Stimulated activated CD4-positive, alpha-beta T cell treated with anti-CD3 and anti-CD28 coated beads, Interleukin-2, amount 100 ng/mL, for 24 hours (primary cell): ENCODE results near the gene UQCR10.

Experiments
- DNase-seq, 2 donors: peaks; one replicate each; pipeline ENCODE4 v3.0.0-alpha.2; 2020

Gene UQCR10

GRCh38 chr22:29767171-29768051 is at the start of gene UQCR10:
Gene UQCR10, plus strand, starts transcription at chr22:29767369. Its CDS starts 30 bp downstream, at chr22:29767399.
- peak; percentile 94 for DNase-seq

GRCh38 chr22:29717789-29718188 is 49.4 kb upstream of the UQCR10 start:
- DNase-seq: no peak

- no peak for DNase-seq
These were observed 47.9 kb upstream of the UQCR10 start for GRCh38 chr22:29718949-29719898.

GRCh38 chr22:29719899-29720645 is 47.1 kb upstream of the UQCR10 start, which contains the start of gene CABP7:
Gene CABP7, plus strand, starts transcription at chr22:29720003. Its CDS starts 422 bp downstream, at chr22:29720425.
- DNase-seq: peak in 1 of 2 donors; percentile 21

DNA sequence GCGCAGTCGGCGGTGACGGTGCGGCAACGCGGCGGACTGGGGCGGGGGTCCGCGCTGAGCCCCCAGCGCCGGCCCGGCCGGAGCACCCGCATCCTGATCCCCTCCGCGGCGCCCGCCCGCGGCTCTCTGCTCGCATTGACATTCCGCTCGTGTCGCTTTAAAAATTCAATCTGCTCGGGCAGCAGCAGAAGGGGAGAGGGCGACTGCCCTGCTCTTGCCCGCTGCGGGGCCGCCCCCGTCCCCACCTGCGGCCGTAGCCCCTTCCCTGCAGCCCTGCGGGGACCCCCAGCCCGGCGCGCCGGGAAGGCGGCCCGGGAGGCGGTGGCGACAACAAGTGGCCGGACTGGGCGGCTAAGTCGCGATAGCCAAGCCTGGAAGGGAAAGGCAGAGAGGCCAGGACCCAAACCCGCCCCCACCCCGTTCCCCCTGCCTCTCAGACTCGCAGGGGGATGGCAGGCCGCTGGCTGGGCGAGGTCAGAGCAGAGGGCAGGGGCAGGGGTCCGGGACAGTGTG is 46.3 kb upstream of the UQCR10 start:
- no peak for DNase-seq

DNA sequence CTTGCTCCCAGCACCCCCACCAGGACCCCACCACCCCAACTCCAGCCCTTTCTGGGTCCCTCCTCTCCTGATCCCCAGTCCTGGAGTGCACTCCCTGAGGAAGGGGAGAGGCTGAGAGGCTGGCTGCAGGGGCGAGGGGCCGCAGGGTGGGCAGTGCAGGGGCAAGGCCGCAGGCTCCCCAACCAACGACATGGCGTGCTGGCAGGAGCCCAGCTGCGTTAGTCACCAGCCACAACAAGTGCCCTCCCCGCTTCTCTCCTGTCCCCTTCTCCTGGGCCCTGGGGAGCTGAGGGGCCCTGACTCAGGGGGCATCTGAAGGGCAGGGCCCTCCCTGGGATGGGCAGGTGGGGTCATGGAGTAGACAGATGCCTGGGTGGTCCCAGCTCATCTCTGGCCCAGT is 45.0 kb upstream of the UQCR10 start:
- no peak for DNase-seq

DNA sequence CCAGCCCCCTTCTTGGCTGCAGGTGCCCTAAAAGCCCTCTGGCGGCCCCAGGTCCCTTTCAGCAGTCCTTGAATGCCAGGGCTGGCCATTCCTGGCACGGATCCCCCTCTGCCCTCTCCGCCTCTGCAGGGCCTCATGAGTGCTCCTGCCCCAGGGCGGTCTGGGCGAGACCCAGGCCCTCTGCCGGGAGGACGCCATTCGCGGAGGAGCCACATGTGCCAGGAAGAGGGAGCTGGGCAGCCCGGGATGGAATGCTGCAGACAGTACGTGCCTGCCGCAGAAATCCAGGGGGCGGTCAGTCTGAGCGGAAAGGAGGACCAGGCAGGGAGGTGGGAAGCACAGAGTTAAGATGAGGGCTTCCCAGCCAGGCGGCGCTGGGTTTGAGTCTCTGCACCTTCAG is 44.6 kb upstream of the UQCR10 start:
- no peak for DNase-seq

- no peak for DNase-seq
These were observed 43.4 kb upstream of the UQCR10 start for GRCh38 chr22:29723766-29724165.

DNA sequence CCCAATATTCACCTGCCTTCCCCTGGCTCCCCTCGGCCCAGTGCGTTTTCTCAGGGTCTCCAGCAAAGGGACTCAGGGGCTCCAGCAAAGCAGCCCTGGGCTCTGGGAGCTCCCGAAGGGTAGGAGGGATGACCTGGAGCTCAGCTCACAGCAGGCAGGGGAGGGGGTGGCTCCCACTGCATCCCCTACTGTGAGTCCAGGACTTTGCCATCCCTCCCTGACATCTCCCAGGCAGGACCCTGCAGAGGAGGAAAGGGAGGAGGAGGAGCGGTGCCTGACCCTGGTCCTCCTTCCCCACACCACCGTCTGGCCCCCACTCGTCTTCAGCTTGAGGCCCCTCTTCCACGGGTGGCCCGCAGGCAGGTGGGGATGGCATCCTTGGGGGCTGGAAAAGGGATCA is 42.3 kb upstream of the UQCR10 start:
- no peak for DNase-seq

DNA sequence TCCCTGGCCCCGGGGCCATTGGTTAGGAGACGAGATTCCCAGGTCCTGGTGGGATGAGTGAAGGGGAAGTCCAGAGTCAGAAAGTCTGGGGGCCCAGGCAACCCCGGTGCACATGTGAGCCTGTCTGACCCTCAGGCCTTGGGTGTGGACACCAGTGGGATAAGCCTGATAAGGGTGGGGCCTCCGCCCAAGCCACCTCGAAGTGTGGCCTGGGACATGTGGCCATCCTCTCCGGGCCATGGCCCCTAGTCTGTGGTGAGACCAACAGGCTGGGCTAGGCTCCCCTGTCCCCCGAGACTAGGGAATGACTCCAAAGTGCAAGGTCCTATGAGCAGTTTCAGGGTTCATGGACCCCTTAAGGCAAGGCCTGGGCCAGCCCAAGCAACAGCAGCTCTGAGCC is 41.1 kb upstream of the UQCR10 start:
- no peak for DNase-seq

GRCh38 chr22:29726512-29727130 is 40.5 kb upstream of the UQCR10 start:
- no peak for DNase-seq

DNA sequence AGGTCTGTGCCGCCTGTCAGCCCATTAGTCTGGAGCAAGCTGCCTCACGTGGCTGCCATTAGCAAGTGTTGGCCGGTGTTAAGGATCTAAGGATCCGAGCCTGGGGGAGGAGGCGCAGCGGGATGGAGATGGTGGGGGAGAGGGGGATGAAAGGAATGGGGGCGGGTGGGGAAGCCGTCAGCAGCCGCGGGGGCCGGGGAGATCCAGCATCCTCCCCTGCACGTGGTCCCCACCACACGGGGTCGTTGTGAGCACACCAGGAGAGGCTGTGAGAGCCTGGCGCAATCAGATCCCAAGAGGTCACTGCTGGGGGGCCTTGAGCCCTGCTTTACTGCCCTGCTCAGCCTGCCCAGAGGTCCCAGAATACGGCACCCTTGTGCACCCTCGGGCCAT is 40.0 kb upstream of the UQCR10 start:
- peak in 1 of 2 donors; percentile 36 for DNase-seq

- no peak for DNase-seq
These were observed 38.0 kb upstream of the UQCR10 start for GRCh38 chr22:29729161-29729560.

DNA sequence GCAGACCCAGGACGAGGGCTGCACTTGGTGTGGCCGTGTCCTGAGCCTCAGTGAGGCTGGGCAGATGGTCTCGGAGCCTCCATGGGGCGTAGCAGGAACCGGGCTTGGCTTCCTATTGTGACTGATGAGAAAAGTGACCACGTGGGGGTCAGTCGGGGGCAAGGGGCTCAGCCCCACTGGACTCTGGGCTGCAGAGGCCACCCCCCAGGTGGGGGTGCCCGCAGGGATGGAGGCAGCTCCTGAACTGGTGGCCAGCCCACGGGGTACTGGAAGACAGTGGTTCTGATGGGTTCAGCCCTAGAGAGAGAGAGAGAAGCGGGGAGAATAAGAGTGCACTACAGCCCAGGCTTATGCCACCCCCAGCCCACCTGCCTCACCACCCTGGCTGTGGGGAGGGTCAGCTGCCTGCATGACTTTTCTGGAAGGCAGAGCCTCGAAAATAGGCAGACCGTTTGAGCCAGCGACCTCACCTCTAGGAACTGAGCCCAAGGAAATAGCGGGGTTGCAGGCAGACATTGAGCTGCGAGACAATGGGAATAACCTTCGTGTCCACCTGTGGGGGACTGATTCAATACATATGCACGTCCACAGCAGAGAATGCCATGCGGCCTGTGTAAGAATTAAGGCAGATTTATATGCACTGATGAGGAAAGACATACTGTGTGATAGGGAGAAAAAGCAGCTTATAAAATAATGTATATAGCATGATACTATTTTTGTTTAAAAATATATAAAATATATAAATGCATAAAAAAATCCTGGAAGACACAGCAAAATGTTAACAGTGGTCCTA is 35.9 kb upstream of the UQCR10 start:
- no peak for DNase-seq

- no peak for DNase-seq
These were observed 34.3 kb upstream of the UQCR10 start for GRCh38 chr22:29732883-29733282.

DNA sequence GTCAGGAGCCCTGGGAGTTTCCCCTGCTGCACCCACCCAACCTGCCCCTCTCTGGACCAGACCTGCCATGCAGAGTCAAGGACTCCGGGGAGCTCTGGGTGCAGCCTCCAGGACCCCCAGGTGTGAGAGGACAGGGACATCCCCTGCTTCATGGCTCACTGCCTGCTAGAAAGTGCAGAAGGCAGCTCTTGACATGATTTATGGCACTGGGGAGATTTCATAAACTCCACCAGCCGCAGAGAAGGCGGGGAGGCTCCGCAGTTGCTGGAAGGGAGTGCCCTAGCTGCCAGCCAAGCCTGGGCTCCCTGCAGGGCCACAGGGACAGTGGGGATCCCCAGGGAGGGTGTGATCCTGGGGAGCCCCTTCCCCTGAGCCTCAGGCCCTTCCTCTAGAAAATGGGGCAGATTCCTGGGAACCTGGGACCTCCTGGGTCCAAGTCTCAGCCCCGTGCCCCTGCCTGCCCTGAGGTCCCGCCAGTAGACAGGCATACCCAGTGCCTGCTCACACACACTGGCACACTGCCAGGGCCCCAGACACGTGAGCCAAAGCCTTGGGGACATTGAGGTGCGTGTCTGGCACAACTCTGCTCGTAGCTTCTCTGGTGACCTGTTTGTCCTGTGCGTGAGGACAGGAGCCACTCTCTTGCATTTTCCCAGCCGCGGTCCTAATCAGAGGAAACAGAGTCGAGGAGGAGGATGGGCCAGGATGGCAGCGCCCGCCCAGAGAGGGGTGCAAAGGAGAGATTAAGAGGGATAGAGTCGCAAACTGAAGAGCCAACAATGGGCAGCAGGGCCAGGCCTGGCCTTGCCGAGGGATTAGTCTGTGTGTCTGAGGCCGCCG is 33.6 kb upstream of the UQCR10 start:
- no peak for DNase-seq

DNA sequence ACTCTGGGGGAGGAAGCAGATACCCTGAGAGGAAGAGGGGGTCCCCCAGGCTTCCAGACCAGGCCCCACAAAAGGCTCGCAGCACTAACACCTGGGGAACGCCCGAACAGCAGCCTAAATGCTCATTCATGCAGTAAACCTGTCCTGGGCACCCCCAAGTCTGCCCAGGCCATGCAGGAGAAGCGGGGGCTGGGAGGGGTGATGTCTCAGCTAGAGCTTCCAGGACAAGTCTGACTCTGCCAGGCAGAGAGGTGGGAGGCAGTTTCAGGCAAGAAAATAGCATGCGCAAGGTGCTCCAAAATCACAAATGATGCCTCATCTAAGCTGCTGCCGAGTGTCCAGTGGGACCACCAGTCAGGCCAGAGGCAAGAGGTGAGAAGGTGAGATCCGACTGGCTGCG is 32.8 kb upstream of the UQCR10 start:
- DNase-seq: no peak

DNA sequence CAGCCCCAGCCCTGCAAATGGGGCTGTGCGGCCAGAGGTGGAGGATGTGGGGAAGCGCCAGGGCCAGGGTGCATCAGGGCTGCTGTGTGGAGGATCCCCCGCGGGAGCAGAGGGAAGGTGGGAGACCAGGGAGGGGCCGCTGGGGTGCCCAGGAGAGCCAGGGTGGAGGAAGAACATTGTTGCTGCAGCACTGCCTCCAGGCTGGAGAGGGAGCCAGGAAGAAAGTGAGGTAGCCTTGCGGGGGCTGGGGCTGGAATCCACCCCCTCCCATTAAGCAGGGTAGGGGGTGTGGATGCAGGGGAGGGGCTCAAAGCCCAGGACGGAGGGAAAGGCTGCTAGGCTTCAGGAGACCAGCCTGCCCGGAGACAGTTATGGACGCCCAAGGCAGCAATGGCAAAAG is 32.3 kb upstream of the UQCR10 start:
- DNase-seq: no peak

- no peak for DNase-seq
These were observed 31.8 kb upstream of the UQCR10 start for GRCh38 chr22:29735416-29735815.
